Activated CD4-positive, alpha-beta T cell treated with anti-CD3 and anti-CD28 coated beads, Interleukin-2, amount 50 U/mL, for 1 hour (primary cell): Measurements from ENCODE around the gene TMEM143.

Experiments used
- DNase-seq: peaks from one replicate; pipeline ENCODE4 v3.0.0-alpha.2; 2020

TMEM143 gene

GRCh38 chr19:48287748-48288147, 76.0 kb downstream of the TMEM143 start:
- DNase-seq: no peak

DNA sequence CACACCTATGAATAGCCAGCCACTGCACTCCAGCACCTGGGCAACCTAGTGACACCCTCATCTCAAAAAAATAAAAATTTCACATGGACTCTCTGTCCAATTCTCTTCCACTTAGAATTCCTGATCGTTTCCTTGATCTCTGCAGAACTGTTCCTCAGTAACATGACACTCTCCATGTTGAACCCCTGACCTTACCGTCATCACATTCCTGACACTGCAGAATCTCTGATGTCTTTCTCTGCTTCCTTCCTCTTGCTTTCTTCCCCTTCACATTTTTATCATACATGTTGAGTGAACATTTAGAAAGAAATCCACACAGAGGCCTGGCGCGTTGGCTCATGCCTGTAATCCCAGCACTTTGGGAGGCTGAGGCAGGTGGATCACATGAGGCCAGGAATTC, 78.8 kb downstream of the TMEM143 start:
- DNase-seq: no peak

GRCh38 chr19:48283908-48284307, 79.8 kb downstream of the TMEM143 start:
- DNase-seq: no peak
